T-helper 2 cell treated with Interferon-gamma antibody and Interleukin-4, amounts not matched to agents 5 μg/mL and 100 μg/mL, for 36 hours (primary cell): Measurements from ENCODE around the gene TUBA8.
"Not testable (repeated sequence)": the region's sequence is repeated elsewhere in the genome, so short reads cannot be mapped to it uniquely, and the experiment has no call there.

ENCODE experiments used
- DNase-seq: peaks from one replicate; pipeline ENCODE4 v3.0.0; 2021; ENCODE audit warnings: low spot score
- H3K27ac Mint-ChIP-seq: one replicate; pipeline ENCODE4 v1.8.0; 2021; ENCODE audit warnings: mild to moderate bottlenecking, mixed read lengths
- H3K27me3 Mint-ChIP-seq: one replicate; pipeline ENCODE4 v1.8.0; 2021; ENCODE audit warnings: low read depth, mixed read lengths
- H3K36me3 Mint-ChIP-seq: one replicate; pipeline ENCODE4 v1.8.0; 2021; ENCODE audit warnings: low read depth, mixed read lengths
- H3K4me1 Mint-ChIP-seq: one replicate; pipeline ENCODE4 v1.8.0; 2021; ENCODE audit warnings: low read depth, mixed read lengths
- H3K4me3 Mint-ChIP-seq: one replicate; pipeline ENCODE4 v1.8.0; 2022; ENCODE audit warnings: mild to moderate bottlenecking, moderate library complexity, mixed read lengths
- H3K9me3 Mint-ChIP-seq: one replicate; pipeline ENCODE4 v1.8.0; 2021; ENCODE audit warnings: mixed read lengths

The TUBA8 gene

DNA sequence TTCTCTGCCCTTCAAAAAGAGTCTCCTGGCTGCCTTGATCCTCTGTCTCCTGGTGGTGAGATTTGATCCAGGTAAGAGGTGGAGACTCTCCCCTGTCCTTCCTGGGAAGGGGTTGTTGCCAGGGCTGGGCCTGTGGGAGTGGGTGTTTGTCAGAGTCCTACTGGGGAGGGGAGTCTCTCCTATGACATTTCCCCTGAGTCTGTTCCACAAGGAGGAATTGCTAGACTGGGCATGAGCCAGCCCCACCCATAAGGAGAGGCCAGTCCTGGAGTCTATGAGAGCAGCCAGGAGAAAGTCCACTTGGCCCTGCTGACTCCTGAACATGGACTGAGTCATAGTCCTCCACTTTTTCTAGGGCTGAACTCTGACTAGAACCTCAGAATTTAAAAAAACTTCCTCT is 25.4 kb upstream of the TUBA8 start:
- H3K9me3 Mint-ChIP-seq = no peaks in the 10 kb centered on the region
- H3K4me3 Mint-ChIP-seq = no peak overlapping the region
- H3K36me3 Mint-ChIP-seq = peaks cover 62% of the 10 kb centered on the region
- H3K27ac Mint-ChIP-seq = no peak overlapping the region
- no peaks in the 10 kb centered on the region for H3K27me3 Mint-ChIP-seq
- no peak for DNase-seq
- peaks cover 11% of the 10 kb centered on the region for H3K4me1 Mint-ChIP-seq

DNA sequence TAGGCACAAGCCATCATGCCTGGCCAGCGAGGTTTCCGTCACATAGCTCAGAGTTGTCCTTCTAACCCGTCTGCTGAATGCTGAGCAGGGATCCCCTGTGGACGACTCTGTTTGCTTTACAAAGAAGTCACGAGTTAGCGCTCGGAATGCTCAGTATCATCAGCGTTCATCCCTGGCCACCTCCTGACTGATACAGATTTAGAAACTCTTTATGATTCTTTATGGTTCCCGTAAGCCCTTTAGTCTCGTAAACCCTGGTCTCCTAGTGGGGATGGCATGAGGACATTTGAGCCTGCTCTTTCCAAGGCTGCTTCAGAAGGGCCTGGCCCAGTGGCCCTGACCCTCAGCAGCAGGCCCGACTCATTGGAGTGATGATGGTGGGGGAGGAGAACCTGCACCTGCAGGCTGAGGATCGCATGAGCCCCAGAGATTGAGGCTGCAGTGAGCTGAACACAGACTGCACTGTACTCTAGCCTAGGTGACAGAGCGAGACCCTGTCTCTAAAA is 23.2 kb upstream of the TUBA8 start:
- no peak for DNase-seq
- H3K27me3 Mint-ChIP-seq = no peaks in the 10 kb centered on the region
- peaks cover 13% of the 10 kb centered on the region for H3K4me1 Mint-ChIP-seq
- no peaks in the 10 kb centered on the region for H3K9me3 Mint-ChIP-seq
- H3K27ac Mint-ChIP-seq = no peak overlapping the region
- no peak overlapping the region for H3K4me3 Mint-ChIP-seq
- H3K36me3 Mint-ChIP-seq = peaks cover 54% of the 10 kb centered on the region

DNA sequence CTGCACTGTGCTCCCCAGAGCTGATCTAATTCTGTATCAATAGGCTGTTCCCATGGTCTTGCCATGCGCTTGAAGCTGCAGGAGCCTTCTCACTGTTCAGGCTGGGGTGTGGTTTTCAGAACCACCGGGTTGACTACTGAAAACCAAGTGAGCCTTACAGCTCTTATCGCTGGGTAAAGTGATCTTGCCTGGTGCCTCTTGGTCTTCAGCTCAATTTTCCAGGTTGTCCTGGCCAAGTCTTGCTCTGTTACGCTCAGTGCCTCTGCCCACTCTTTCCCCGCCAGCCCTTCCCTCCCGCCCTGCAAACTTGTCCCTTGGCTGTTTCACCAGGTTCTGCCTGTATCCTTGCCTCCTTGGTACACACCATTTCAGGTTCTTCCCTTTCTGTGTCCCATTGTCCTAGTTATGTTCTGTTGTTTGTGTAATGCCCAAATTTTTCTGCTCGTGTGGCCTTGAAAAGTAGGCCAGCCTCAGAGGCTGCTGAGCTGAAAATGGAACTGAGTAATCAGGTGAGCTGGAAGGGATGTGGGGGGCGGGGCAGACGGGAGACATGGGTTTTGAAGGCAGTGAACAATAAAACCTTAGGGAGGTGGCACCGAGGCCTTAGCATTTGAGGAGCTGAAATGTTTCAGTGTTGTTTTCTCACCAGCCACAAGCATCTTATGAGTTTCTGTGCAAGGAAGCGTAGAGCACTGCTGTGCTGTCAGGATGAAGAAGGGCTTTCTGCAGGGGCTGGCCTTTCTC is 21.6 kb upstream of the TUBA8 start:
- H3K9me3 Mint-ChIP-seq = no peaks in the 10 kb centered on the region
- H3K27ac Mint-ChIP-seq = no peak overlapping the region
- H3K27me3 Mint-ChIP-seq = no peaks in the 10 kb centered on the region
- H3K4me1 Mint-ChIP-seq = peaks cover 12% of the 10 kb centered on the region
- peaks cover 48% of the 10 kb centered on the region for H3K36me3 Mint-ChIP-seq
- no peak for DNase-seq
- H3K4me3 Mint-ChIP-seq = no peak overlapping the region

DNA sequence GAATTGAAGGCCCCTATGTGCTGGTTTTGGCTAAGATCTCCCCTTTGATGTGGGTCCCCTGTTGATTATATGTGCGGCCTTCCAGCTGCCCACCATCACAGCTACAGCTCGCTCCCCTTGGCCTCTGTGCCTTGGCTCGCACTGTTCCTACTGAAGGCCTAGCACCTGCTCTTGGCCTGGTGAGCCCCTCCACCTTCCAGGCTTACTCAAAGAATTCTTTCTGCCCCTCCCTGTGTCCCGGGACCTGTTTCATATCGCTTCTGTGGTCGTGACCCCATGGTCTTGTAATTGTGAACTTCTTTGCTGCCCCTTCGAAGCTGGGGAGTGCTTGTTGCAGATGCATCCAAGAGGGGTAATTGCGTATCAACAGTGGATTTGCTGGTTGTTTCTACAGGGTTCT is 20.3 kb upstream of the TUBA8 start:
- Mint-ChIP-seq H3K4me1 (peaks cover 12% of the 10 kb centered on the region), H3K36me3 (peaks cover 43% of the 10 kb centered on the region), H3K27me3 (no peaks in the 10 kb centered on the region), H3K27ac (no peak overlapping the region), H3K9me3 (no peaks in the 10 kb centered on the region), H3K4me3 (no peak overlapping the region)
- no peak for DNase-seq

DNA sequence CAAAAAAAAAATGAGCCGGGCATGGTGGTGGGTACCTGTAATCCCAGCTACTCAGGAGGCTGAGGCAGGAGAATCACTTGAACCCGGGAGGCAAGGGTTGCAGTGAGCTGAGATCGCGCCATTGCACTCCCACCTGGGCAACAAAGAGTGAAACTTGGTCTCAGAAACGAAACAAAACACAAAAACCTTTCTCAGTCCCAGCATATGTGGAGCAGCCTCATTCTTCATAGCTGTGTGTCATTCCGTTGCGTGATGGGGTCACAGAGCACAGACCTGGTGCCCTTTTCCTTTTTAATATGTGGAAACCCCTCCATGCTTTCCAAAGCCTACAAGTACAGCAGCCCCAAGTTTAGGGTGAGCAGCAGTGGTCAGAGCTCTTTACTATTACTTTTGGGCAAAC is 19.1 kb upstream of the TUBA8 start:
- H3K9me3 Mint-ChIP-seq = no peaks in the 10 kb centered on the region
- peaks cover 44% of the 10 kb centered on the region for H3K36me3 Mint-ChIP-seq
- H3K4me1 Mint-ChIP-seq = peaks cover 12% of the 10 kb centered on the region
- no peak overlapping the region for H3K4me3 Mint-ChIP-seq
- H3K27me3 Mint-ChIP-seq = no peaks in the 10 kb centered on the region
- H3K27ac Mint-ChIP-seq = no peak overlapping the region
- DNase-seq = no peak

DNA sequence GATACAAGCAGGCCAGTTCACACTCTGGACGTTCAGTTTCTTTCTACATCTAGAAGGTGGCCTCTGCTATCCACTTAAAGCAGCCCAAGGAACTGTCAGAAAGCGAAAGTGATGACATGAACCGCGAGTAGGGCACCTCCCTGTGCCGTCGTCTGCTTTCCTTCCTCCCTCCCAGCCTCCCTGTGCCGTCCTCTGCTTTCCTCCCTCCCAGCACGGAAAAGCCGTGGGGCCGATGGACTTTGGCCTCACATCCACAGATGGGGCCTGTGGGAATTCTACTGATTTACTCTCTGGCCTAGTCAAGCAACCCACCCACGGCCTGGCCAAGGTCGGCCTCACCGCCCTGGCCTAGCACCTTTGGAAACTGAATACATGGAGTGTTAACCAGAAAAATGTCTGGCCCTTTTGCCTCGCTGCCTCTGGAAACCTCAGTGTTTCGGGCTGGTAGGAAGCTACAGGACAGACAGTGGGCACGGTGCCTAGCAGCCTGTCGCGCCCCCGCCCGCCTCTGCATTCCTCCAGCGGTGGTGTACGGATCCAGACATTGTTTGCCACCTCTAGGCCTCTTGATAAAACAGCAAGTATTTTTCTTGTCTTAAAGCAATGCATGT is 18.6 kb upstream of the TUBA8 start:
- no peaks in the 10 kb centered on the region for H3K9me3 Mint-ChIP-seq
- H3K27ac Mint-ChIP-seq = peak overlapping the region; percentile 82
- H3K4me1 Mint-ChIP-seq = peaks cover 12% of the 10 kb centered on the region
- H3K36me3 Mint-ChIP-seq = peaks cover 45% of the 10 kb centered on the region
- no peaks in the 10 kb centered on the region for H3K27me3 Mint-ChIP-seq
- peak overlapping the region; percentile 26 for H3K4me3 Mint-ChIP-seq
- no peak for DNase-seq

DNA sequence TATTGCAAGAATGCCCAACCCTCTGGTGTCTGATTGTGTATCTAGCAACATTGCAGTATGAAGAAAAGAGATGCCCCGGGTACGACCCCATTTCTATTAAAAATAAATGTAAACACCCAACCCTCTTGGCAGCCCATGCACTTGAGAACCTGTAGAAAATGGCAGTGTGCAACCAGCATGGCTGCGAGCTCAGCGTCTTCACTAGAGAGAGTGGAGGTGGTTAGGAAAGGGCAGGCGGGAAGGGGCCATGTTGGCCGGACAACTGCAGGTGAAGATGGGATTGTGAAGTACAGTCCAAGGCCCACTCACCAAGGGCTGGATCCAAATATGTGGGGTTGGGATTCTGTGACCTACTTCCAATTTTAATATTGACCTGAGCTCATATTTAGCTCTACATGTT is 16.9 kb upstream of the TUBA8 start:
- Mint-ChIP-seq H3K36me3 (peaks cover 35% of the 10 kb centered on the region), H3K9me3 (no peaks in the 10 kb centered on the region), H3K4me1 (peaks cover 12% of the 10 kb centered on the region), H3K27ac (no peak overlapping the region), H3K27me3 (no peaks in the 10 kb centered on the region), H3K4me3 (no peak overlapping the region)
- no peak for DNase-seq

DNA sequence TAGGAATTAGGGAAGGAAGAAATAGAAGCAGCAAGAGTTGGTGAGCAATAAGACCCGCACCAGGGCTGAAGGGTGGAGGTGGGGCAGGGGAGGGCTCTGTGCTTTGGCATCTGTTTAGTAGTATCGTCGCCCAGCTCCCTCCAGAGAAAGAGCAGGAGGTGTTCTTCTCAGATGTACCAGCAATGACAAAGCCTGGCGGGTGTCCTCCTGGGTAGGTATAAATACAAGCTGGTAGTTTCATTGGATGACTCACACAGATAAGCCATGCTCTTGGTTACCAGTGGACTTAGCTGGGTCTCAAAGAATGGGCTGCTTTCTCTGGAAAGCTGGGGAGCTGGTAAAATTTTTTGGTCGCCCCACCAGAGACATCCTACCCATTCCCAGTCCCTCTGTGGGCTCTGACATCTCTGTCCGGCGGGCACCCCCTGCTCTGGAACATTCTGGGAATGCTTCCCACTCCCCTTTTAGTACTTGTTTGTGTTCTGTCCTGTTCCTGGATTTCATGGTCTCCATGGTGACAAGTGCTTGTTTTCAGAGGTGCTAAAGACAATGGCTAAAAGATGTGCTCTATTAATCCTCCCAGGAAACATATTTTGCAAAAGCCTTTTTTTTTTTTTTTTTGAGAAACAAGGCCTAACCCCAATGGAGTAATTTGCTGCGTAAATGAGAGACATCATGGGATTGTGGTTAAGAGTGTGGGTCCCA is 15.4 kb upstream of the TUBA8 start:
- DNase-seq = no peak
- Mint-ChIP-seq H3K27ac (no peak overlapping the region), H3K36me3 (peaks cover 32% of the 10 kb centered on the region), H3K4me1 (peaks cover 10% of the 10 kb centered on the region), H3K4me3 (no peak overlapping the region), H3K27me3 (no peaks in the 10 kb centered on the region), H3K9me3 (no peaks in the 10 kb centered on the region)

DNA sequence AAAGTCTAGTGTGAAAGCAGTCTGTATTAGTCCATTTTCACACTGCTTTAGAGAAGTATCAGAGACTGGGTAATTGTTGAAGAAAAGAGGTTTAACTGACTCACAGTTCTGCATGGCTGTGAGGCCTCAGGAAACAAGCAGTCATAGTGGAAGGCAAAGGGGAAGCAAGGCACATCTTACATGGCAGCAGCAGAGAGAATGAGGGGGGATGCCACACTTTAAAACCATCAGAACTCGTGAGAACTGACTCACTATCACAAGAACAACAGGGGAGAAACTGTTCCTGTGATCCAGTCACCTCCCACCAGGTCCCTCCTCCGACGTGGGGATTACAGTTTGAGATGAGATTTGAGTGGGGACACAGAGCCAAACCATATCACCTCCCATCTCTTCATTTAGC is 13.8 kb upstream of the TUBA8 start:
- Mint-ChIP-seq H3K27me3 (no peaks in the 10 kb centered on the region), H3K4me3 (no peak overlapping the region), H3K4me1 (peaks cover 6% of the 10 kb centered on the region), H3K36me3 (peaks cover 30% of the 10 kb centered on the region), H3K27ac (no peak overlapping the region), H3K9me3 (no peaks in the 10 kb centered on the region)
- DNase-seq = peak; percentile 27

DNA sequence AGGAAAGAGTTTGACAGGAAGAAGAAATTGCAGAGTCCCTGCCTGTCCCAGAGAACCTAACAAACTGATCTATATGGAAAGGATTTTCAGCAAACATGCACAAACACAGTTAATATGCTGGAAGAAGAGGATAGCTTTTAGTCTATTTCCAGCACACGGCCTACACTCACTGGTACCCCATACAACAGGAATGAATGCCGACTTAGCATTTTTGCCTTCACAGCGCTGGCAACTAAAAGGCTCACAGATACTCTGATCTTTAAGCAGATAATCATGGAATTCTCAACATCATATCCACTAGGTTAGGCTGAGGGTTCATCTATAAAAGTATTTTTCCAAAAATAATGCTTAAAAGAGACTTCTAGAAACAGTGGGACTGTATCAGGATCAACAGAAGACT is 9.8 kb upstream of the TUBA8 start:
- no peaks in the 10 kb centered on the region for H3K27me3 Mint-ChIP-seq
- H3K27ac Mint-ChIP-seq = no peak overlapping the region
- H3K36me3 Mint-ChIP-seq = peaks cover 30% of the 10 kb centered on the region
- peaks cover 9% of the 10 kb centered on the region for H3K9me3 Mint-ChIP-seq
- DNase-seq = no peak
- H3K4me3 Mint-ChIP-seq = no peak overlapping the region
- peaks cover 2% of the 10 kb centered on the region for H3K4me1 Mint-ChIP-seq

DNA sequence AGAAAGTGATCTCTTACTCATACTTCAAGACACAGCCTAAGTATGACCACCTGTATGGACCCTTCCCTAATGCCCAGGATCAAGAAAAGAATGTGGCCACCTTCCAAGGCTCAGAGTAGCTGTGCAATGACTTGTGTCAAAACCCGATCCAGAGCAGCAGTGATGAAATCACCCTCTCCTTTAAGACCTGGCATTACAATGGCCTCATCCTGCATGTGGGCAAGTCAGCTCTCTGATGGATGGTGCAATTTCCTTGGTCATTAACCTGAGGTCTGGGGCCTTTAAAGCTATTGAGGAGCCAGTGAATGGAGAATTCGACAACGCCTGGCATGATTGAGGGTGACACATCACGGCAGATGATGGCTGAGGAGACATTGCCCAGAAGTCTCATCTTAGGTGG is 9.1 kb upstream of the TUBA8 start:
- H3K36me3 Mint-ChIP-seq = peaks cover 28% of the 10 kb centered on the region
- H3K27me3 Mint-ChIP-seq = no peaks in the 10 kb centered on the region
- H3K27ac Mint-ChIP-seq = no peak overlapping the region
- H3K9me3 Mint-ChIP-seq = peaks cover 14% of the 10 kb centered on the region
- no peak overlapping the region for H3K4me3 Mint-ChIP-seq
- no peak for DNase-seq
- no peaks in the 10 kb centered on the region for H3K4me1 Mint-ChIP-seq

DNA sequence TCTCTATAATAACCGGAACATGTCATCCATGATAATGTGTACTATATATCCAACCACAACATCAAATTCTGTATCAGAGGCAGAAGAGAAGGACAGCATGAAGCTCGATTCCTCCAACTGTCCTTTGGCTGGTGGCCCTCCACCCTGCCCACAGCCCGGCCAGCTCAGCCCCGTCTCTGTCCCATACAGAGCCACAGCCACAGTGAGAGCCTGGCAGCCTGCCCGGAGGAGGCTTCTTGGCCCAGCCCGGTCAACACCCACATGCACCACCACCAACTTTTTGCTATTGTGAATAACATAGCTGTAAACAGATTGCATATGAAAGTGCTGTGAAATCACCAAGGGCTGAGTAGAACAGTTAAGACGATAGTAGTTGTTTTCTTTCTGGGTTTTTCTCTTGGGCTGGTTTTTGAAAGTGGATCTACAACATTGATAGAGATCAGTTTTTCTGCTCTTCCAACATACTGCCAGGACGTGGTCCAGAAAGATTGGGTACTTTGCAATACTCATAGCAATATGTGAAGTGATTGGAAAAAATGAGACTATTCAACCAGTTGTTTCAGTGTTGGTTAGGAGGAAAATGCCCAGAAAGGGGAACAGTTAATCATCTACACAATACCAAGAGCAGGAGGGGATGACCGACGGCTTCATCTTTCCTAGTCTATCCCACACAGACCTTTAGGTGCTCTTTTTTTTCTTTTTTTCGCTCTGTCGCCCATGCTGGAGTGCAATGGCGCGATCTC is 6.9 kb upstream of the TUBA8 start:
- Mint-ChIP-seq H3K4me3 (no peak overlapping the region), H3K36me3 (peaks cover 28% of the 10 kb centered on the region), H3K27me3 (peaks cover 4% of the 10 kb centered on the region), H3K9me3 (peaks cover 18% of the 10 kb centered on the region), H3K4me1 (no peaks in the 10 kb centered on the region), H3K27ac (no peak overlapping the region)
- peak; percentile 42 for DNase-seq

DNA sequence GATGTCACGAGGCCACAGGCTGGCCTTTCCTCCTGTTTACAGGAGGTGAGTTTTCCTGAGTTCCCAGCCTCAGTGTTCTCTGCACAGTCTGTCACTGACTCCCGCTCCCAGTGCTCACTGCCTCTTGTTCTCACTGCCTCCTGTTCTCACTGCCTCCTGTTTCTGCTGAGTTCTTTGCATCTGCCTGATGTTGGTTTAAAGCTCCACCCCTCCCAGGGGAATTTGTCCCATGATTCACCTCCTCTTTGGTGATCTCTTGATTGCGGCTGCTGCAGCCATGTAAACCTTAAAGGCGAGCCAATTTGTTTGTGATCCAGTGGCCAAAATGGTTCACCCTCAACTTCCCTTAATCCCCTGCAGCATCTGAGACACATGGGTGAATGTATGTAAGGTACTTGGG is 6.0 kb upstream of the TUBA8 start:
- Mint-ChIP-seq H3K27ac (no peak overlapping the region), H3K9me3 (peaks cover 18% of the 10 kb centered on the region), H3K4me1 (peaks cover under 1% of the 10 kb centered on the region), H3K27me3 (peaks cover 13% of the 10 kb centered on the region), H3K36me3 (peaks cover 25% of the 10 kb centered on the region), H3K4me3 (no peak overlapping the region)
- no peak for DNase-seq

DNA sequence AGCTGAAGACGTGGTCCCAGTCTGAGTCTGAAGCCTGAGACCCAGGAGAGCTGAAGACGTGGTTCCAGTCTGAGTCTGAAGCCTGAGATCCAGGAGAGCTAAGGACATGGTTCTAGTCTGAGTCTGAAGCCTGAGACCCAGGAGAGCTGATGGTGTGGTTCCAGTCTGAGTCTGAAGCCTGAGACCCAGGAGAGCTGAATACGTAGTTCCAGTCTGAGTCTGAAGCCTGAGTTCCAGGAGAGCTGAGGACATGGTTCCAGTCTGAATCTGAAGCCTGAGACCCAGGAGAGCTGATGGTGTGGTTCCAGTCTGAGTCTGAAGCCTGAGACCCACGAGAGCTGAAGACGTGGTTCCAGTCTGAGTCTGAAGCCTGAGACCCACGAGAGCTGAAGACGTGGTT is 4.6 kb upstream of the TUBA8 start:
- Mint-ChIP-seq H3K36me3 (peaks cover 23% of the 10 kb centered on the region), H3K27me3 (peaks cover 24% of the 10 kb centered on the region), H3K9me3 (peaks cover 18% of the 10 kb centered on the region)
- H3K4me3 Mint-ChIP-seq, DNase-seq, H3K4me1 Mint-ChIP-seq, H3K27ac Mint-ChIP-seq: not testable (repeated sequence)
